HepG2 (cell line): ENCODE data around the gene GPX5. TPM values are rescaled to one million over a fixed set of nuclear protein-coding genes. Genes with fewer than 3 reads are reported as not detected.

ENCODE experiments used
- ATAC-seq: fragments of 200-7000 bp; cut with Tn5 transposase; 3 replicates; pipeline ENCODE4 v1.9.1; 2020; ENCODE audit warnings: mild to moderate bottlenecking, moderate library complexity
- BruUV-seq: library from RNA; stranded (reverse); fragments of 400-500 nt; replicated peaks from 2 replicates; lab custom pipeline; 2021; lab: Mats Ljungman, UMichigan
- CTCF ChIA-PET: fragments of 300-600 bp; formaldehyde crosslinking; extraction: SDS; loops from one replicate; lab custom pipeline; 2021; ENCODE audit warnings: low total read pairs, inconsistent platforms, low intra/inter-chr PET ratio; lab: Yijun Ruan, JAX
- POLR2A ChIA-PET: fragments of 350-600 bp; sonication (Branson Sonifier 250); formaldehyde crosslinking; loops from one replicate; lab custom pipeline; 2020; ENCODE audit warnings: antibody characterized with exemption, inconsistent platforms; lab: Yijun Ruan, JAX
- DNase-seq: peaks from one replicate; pipeline ENCODE4 v3.0.0-alpha.2; 2015; ENCODE audit warnings: low spot score
- FAIRE-seq: peaks from 3 replicates; lab custom pipeline; 2011; peaks lifted over from hg19 to GRCh38; lab: Jason Lieb, UNC
- H2AFZ ChIP-seq: one replicate; pipeline ENCODE4 v1.6.1; 2011; ENCODE audit warnings: low read length, inconsistent platforms
- H3K27ac ChIP-seq: fragments of 300-600 bp; 3 replicates; pipeline ENCODE4 v1.8.0; 2011; ENCODE audit warnings: mixed run types, mild to moderate bottlenecking, mixed read lengths, low read length, inconsistent platforms; ENCODE audit not compliant: insufficient read depth; ENCODE audit errors: extremely low read length
- H3K27me3 ChIP-seq, 2 experiments: fragments of 200-600 bp in 1 of 2; 2 replicates in 1 of 2; 3 replicates in 1 of 2; pipeline versions ENCODE4 v1.6.0 to v1.8.0; 2011; ENCODE audit warnings: low read length in 2 of 2, mild to moderate bottlenecking in 2 of 2, moderate library complexity in 2 of 2, inconsistent platforms in 1 of 2; ENCODE audit not compliant: insufficient read depth in 2 of 2, control insufficient read depth in 1 of 2
- H3K36me3 ChIP-seq, 2 experiments: fragments of 200-600 bp in 1 of 2; replicated peaks in 1 of 2; 2 replicates in 1 of 2; 3 replicates in 1 of 2; pipeline versions ENCODE4 v1.5.1 to v1.8.0; 2011; ENCODE audit warnings: low read length in 2 of 2, inconsistent platforms in 1 of 2; ENCODE audit not compliant: insufficient read depth in 2 of 2, control insufficient read depth in 1 of 2
- H3K4me1 ChIP-seq: 2 replicates; pipeline ENCODE4 v1.5.1; 2012; ENCODE audit warnings: low read length, inconsistent platforms; ENCODE audit not compliant: insufficient read depth
- H3K4me2 ChIP-seq: 2 replicates; pipeline ENCODE4 v1.6.0; 2011; ENCODE audit warnings: low read depth, low read length, inconsistent platforms
- H3K4me3 ChIP-seq, 3 experiments: fragments of 200-600 bp in 1 of 3; sonication (generic), shearing (Covaris generic) in 1 of 3; replicated peaks in 1 of 3; 2 replicates each; pipeline ENCODE4 v1.5.1; 2011 to 2016; ENCODE audit warnings: low read length in 3 of 3, inconsistent platforms in 2 of 3, low read depth in 2 of 3, mild to moderate bottlenecking in 2 of 3, control low read depth in 1 of 3, mixed read lengths in 1 of 3; ENCODE audit not compliant: insufficient read depth in 1 of 3
- H3K79me2 ChIP-seq: one replicate; pipeline ENCODE4 v1.6.1; 2011; ENCODE audit warnings: low read length, inconsistent platforms; ENCODE audit not compliant: insufficient read depth
- H3K9ac ChIP-seq: 2 replicates; pipeline ENCODE4 v1.6.0; 2011; ENCODE audit warnings: mild to moderate bottlenecking, low read depth, low read length, inconsistent platforms; ENCODE audit not compliant: insufficient read depth
- H3K9me3 ChIP-seq: 2 replicates; pipeline ENCODE4 v1.5.1; 2012; ENCODE audit warnings: mild to moderate bottlenecking, low read length
- H4K20me1 ChIP-seq: 2 replicates; pipeline ENCODE4 v1.6.0; 2011; ENCODE audit warnings: inconsistent platforms, mild to moderate bottlenecking, low read length, moderate library complexity; ENCODE audit not compliant: insufficient read depth
- ATF1 ChIP-seq: IDR thresholded peaks from 2 replicates; pipeline ENCODE4 v1.6.1; 2016; ENCODE audit warnings: mild to moderate bottlenecking, control low read depth
- CENPT ChIP-seq: sonication (generic); formaldehyde crosslinking; IDR thresholded peaks from 2 replicates; pipeline ENCODE4 v1.8.0; 2022; ENCODE audit warnings: low read depth, mild to moderate bottlenecking, moderate library complexity, missing genetic modification reagents
- CHCHD3 ChIP-seq: sonication (generic); formaldehyde crosslinking; IDR thresholded peaks from 2 replicates; pipeline ENCODE4 v1.8.0; 2022; ENCODE audit warnings: mild to moderate bottlenecking, missing genetic modification reagents, moderate library complexity
- CTCF ChIP-seq: sonication (generic); formaldehyde crosslinking; IDR thresholded peaks from 2 replicates; pipeline ENCODE4 v1.5.0; 2020; ENCODE audit warnings: mild to moderate bottlenecking, missing genetic modification reagents, moderate library complexity
- HNRNPK ChIP-seq: fragments of 200-400 bp; formaldehyde crosslinking; IDR thresholded peaks from 2 replicates; pipeline ENCODE4 v1.6.1; 2018; ENCODE audit warnings: low read length, low read depth, moderate library complexity, mild to moderate bottlenecking; ENCODE audit not compliant: poor library complexity, severe bottlenecking
- LCORL ChIP-seq, 2 experiments: fragments of 450-650 bp in 1 of 2; sonication (generic) in 1 of 2; formaldehyde crosslinking in 1 of 2; IDR thresholded peaks; 2 replicates each; pipeline versions ENCODE4 v1.5.0 to v1.6.1; 2017 to 2020; ENCODE audit warnings: antibody characterized with exemption in 1 of 2, missing genetic modification reagents in 1 of 2
- NFIB ChIP-seq: sonication (generic); formaldehyde crosslinking; IDR thresholded peaks from 2 replicates; pipeline ENCODE4 v1.9.0; 2021; ENCODE audit warnings: missing genetic modification reagents, mild to moderate bottlenecking, borderline replicate concordance
- NR2F1 ChIP-seq, 2 experiments: fragments of 450-650 bp in 1 of 2; formaldehyde crosslinking in 1 of 2; IDR thresholded peaks; 2 replicates each; pipeline versions ENCODE4 v1.5.0 to v1.6.1; 2016 to 2020; ENCODE audit warnings: mild to moderate bottlenecking in 1 of 2, missing compliant biosample characterization in 1 of 2, missing genetic modification reagents in 1 of 2, moderate library complexity in 1 of 2
- RARG ChIP-seq: sonication (generic); formaldehyde crosslinking; IDR thresholded peaks from 2 replicates; pipeline ENCODE4 v1.4.0; 2020; ENCODE audit warnings: low read depth, mild to moderate bottlenecking, missing genetic modification reagents
- SALL2 ChIP-seq: sonication (generic); formaldehyde crosslinking; IDR thresholded peaks from 2 replicates; pipeline ENCODE4 v1.8.1; 2023; ENCODE audit warnings: mild to moderate bottlenecking, missing genetic modification reagents, inconsistent platforms
- SAP130 ChIP-seq: IDR thresholded peaks from 2 replicates; pipeline ENCODE4 v1.6.1; 2016; ENCODE audit warnings: low read depth
- TCF7 ChIP-seq: sonication (generic); IDR thresholded peaks from 2 replicates; pipeline ENCODE4 v1.6.1; 2016; ENCODE audit warnings: antibody characterized with exemption, low read depth
- TP53 ChIP-seq: sonication (generic); formaldehyde crosslinking; conservative IDR thresholded peaks from 2 replicates; pipeline ENCODE4 v1.4.0; 2020; ENCODE audit warnings: missing genetic modification reagents
- ZFP91 ChIP-seq: sonication (generic); formaldehyde crosslinking; IDR thresholded peaks from 2 replicates; pipeline ENCODE4 v1.9.0; 2022; ENCODE audit warnings: missing genetic modification reagents, mild to moderate bottlenecking, borderline replicate concordance
- ZNF138 ChIP-seq: sonication (generic); formaldehyde crosslinking; IDR thresholded peaks from 2 replicates; pipeline ENCODE4 v1.5.0; 2020; ENCODE audit warnings: mild to moderate bottlenecking, low read depth, missing genetic modification reagents
- ZNF224 ChIP-seq: sonication (generic); formaldehyde crosslinking; IDR thresholded peaks from 2 replicates; pipeline ENCODE4 v1.5.0; 2020; ENCODE audit warnings: mild to moderate bottlenecking, missing genetic modification reagents
- ZNF3 ChIP-seq: IDR thresholded peaks from 2 replicates; pipeline ENCODE4 v1.7.0; 2017; ENCODE audit warnings: inconsistent platforms
- ZNF510 ChIP-seq: sonication (generic); formaldehyde crosslinking; IDR thresholded peaks from 2 replicates; pipeline ENCODE4 v1.4.0; 2020; ENCODE audit warnings: low read depth, mild to moderate bottlenecking, missing genetic modification reagents
- ZNF572 ChIP-seq: sonication (generic); formaldehyde crosslinking; IDR thresholded peaks from 2 replicates; pipeline ENCODE4 v1.5.1; 2020; ENCODE audit warnings: mild to moderate bottlenecking, missing genetic modification reagents
- ZNF773 ChIP-seq: sonication (generic); formaldehyde crosslinking; IDR thresholded peaks from 2 replicates; pipeline ENCODE4 v1.4.0; 2020; ENCODE audit warnings: missing genetic modification reagents, borderline replicate concordance
- ZUFSP ChIP-seq: sonication (generic); formaldehyde crosslinking; IDR thresholded peaks from 2 replicates; pipeline ENCODE4 v1.9.0; 2021; ENCODE audit warnings: missing genetic modification reagents, mild to moderate bottlenecking, borderline replicate concordance
- WGBS: methylation state at CpG from one replicate; pipeline ENCODE4 v1.1.6; 2017; ENCODE audit warnings: low lambda C conversion rate; 5-methylcytosine and 5-hydroxymethylcytosine counted together
- in situ Hi-C: cut with HindIII; loops from 2 replicates; pipeline ENCODE4 v1.10.0; 2017; ENCODE audit warnings: low pct_unique_long_range_greater_than_20kb; ENCODE audit not compliant: extremely low pct_ligation_motif_present
- intact Hi-C: fragments of 100-400 bp; cut with micrococcal nuclease; formaldehyde crosslinking; loops from one replicate; pipeline ENCODE4 v1.10.0; 2022; ENCODE audit not compliant: unreplicated experiment
- polyA plus RNA-seq, 8 experiments: library from polyadenylated mRNA; depleted of rRNA in 3 of 8; stranded (reverse) in 7 of 8; unstranded in 1 of 8; fragments of >200 nt; fragmentation: Illumina TruSeq in 4 of 8; extraction: Trizol in 4 of 8; gene quantifications; 2 replicates each; pipeline versions ENCODE4 v1.2.1 to v1.2.3, GENCODE V29; 2011 to 2016; ENCODE audit warnings: low read depth in 4 of 8, missing spikeins in 1 of 8, mixed read lengths in 1 of 8; ENCODE audit not compliant: insufficient read depth in 1 of 8
- total RNA-seq, 5 experiments: library from RNA; depleted of rRNA; stranded (reverse); fragments of >200 nt; fragmentation: Illumina TruSeq; extraction: Trizol; gene quantifications; 2 replicates each; pipeline ENCODE4 v1.2.3, GENCODE V29; 2016; ENCODE audit warnings: low read depth in 1 of 5

The GPX5 gene
- total and polyA plus RNA-seq, 2 of the 13 experiments (the other 11 are each of a cell fraction or from before 2014, with no cell fraction given) = not detected

GRCh38 chr6:28497893-28498292 is 27.8 kb upstream of the GPX5 start (continued):
- TF ChIP-seq ZNF773 = no peak
- TF ChIP-seq SAP130 (CRISPR knock-in tag) = no peak
- TF ChIP-seq TCF7 = no peak
- no peak for TF ChIP-seq RARG (CRISPR knock-in tag)
- no peak for TF ChIP-seq ZFP91

- Histone ChIP-seq H3K4me2 (no peak overlapping the region), H3K79me2 (no peaks in the 10 kb centered on the region), H3K27ac (no peak overlapping the region), H3K4me3 (no peak overlapping the region), H3K27me3 (peaks cover 0 to 3% of the 10 kb centered on the region in 2 experiments; a peak in 1 of 5 replicates), H3K9me3 (no peaks in the 10 kb centered on the region), H2AFZ (no peak overlapping the region), H4K20me1 (no peaks in the 10 kb centered on the region), H3K36me3 (no peaks in the 10 kb centered on the region), H3K9ac (no peak overlapping the region), H3K4me1 (peaks cover 8% of the 10 kb centered on the region; the same call in 1 of the 2 replicates)
- ATAC-seq = no peak
- TF ChIP-seq NR2F1 (CRISPR knock-in tag; IDR thresholded peaks at IDR 0.05) (no peak), ATF1 (CRISPR knock-in tag) (no peak), ZNF510 (no peak), ZNF224 (no peak), ZUFSP (CRISPR knock-in tag) (no peak), LCORL (IDR thresholded peaks at IDR 0.05) (no peak), LCORL (CRISPR knock-in tag; IDR thresholded peaks at IDR 0.05) (no peak), CTCF (peak; percentile 8; the same call in 1 of the 2 replicates), ZNF572 (CRISPR knock-in tag) (no peak), CENPT (no peak), ZNF138 (no peak), NFIB (CRISPR knock-in tag) (no peak), CHCHD3 (CRISPR knock-in tag) (no peak), TP53 (CRISPR knock-in tag) (no peak), HNRNPK (peak; percentile 84), ZNF3 (CRISPR knock-in tag) (no peak), SALL2 (CRISPR knock-in tag) (no peak)
- FAIRE-seq = no peak
- no peak for DNase-seq
- WGBS = 34% methylated on average over 6 of the region's 6 CpGs
- in situ Hi-C loops (no loop called here), intact Hi-C loops (no loop called here)
- no TSS peak for BruUV-seq
- CTCF ChIA-PET = no interaction called here
- POLR2A ChIA-PET = no interaction called here
These were observed 24.4 kb upstream of the GPX5 start for GRCh38 chr6:28501259-28501658.
